GF-D8 (cell line): ENCODE measurements around the gene SKIC8.

Source experiments
- DNase-seq: peaks from one replicate; lab custom pipeline; 2025; lab: John Stamatoyannopoulos, UW

The SKIC8 gene

GRCh38 chr15:78321786-78322185, 22.4 kb upstream of the SKIC8 start:
- no peak for DNase-seq

GRCh38 chr15:78321041-78321570, 21.7 kb upstream of the SKIC8 start:
- DNase-seq, result no peak

GRCh38 chr15:78320183-78320582, 20.8 kb upstream of the SKIC8 start:
- no peak for DNase-seq

GRCh38 chr15:78319588-78319987, 20.2 kb upstream of the SKIC8 start:
- DNase-seq, result no peak

- DNase-seq, result no peak
These were observed 17.9 kb upstream of the SKIC8 start for GRCh38 chr15:78317145-78317836.

DNA sequence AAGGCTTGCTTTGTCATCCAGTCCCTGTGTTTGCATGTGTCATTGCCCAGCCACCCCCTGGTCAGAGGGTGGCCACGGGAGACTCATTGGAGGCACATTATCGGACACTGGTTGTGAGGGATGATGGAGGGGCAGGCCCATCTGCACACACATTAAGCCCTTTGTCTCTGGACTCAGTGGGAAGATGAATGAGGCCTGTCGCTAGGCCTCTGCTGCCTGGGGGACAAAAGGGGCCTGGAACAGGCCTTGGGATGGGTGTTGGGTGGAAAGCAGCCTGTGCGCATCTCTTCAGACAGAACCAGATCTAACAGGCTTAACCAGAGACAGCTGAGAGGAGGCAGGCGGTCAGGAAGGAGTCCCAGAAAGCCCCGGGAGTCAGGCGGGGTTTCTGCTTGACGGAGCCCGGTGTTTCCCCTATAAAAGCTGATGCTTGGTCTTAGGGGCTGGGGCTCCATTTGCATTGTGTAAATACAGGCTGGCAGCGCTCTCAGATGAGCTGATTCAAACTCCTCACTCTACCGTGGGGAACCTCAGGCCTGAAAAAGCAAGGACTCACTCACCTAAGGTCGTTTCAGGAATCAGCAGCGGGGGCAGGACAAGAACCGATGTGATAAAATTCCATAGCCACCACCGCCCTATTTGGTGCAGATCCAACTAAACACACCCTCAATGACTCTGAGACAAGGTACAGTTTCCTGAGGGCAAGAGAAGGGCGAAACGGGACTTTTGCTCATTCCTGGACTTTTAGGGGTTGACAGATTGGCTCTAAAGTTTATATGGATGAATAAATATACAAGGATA, 17.1 kb upstream of the SKIC8 start:
- no peak for DNase-seq

- no peak for DNase-seq
These were observed 16.4 kb upstream of the SKIC8 start for GRCh38 chr15:78315686-78316282.

GRCh38 chr15:78314181-78314581, 14.8 kb upstream of the SKIC8 start:
- no peak for DNase-seq

DNA sequence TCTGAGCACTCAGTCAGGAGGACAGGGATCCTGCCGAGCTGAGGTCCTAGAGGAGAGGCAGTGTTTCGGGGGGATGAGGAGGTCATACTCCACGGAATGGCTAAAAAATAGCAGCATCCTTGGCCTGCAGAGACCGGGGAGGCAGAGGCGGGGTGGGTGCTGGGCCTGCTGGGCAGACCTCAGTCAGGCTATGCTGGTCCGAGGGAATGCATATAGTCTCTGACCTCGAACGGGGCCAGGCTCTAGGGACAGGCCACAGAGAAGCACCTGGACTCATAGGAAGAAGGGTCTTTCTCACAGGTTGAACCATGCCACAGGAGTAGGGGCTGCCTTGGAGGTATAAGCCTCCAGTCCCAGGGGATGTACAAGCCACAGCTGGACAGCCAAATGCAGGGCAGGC, 14.0 kb upstream of the SKIC8 start:
- DNase-seq, result no peak

GRCh38 chr15:78312957-78313356, 13.5 kb upstream of the SKIC8 start:
- no peak for DNase-seq

DNA sequence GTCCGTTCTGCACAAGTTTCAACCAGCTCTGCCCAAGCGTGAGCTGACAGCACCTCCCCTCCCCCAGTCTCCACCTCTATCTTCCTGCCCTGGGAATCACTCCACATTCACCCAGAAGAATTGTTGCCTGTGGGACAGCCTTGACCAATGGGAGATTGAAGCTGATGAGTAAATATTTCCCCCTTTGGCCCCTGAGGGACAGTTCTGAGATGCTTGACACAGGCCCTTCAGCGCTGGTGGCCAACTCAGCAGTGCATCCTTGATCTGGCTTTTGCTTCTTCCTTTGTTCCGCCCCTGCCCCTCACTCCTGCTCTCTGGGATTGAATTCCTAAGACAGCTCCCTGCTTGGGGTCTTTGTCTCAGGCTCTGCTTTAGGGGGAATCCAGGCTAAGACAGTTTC, 13.1 kb upstream of the SKIC8 start:
- no peak for DNase-seq

- DNase-seq, result no peak
These were observed 11.9 kb upstream of the SKIC8 start for GRCh38 chr15:78311292-78311691.

DNA sequence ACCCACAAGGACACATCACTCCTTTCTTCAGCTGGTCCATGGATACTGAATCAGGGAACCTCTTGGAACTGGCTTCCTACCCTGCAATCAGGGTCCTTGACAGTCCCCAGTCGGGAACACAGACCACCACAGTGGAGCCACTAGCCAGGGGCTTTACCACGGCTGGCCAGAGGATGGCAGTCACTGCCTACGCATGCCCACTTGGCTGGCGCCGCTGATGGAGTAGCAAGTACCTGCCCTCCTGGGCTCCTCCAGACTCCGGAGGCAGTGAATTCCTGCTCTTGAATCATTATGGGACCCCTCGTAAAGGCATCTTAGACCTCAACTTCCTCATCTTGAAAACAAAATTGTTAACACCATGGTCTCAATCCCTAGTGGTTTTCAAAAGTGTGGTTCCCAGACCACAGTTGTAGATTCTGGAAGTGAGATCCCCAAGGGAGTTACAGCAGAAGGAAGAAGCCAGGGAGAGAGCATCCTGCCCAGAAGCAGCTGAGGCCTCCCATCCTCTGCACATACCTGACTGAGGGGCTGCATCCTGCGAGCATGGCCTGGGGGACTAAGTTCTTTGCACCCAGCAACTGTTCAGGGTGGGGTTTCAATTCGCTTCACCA, 9.1 kb upstream of the SKIC8 start:
- DNase-seq, result no peak

DNA sequence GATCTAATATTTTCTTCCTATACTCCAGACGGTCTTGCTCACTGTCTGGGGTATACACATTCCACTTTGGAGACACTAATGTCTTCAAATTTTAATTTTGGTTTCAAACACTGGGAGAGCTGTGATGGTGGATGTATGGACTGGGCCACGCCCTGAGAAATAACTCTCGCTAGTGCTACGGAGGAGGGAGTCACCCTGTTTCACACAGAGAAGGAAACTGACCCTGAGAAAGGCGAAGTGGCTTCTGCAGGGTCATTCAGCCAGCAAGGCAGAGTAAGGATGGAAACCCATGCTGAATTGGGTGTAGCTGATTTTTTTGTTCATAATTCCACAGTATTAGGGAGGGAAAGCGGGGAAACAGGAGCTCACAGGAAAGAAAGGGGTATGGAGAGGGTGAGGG, 8.6 kb upstream of the SKIC8 start:
- DNase-seq, result no peak

DNA sequence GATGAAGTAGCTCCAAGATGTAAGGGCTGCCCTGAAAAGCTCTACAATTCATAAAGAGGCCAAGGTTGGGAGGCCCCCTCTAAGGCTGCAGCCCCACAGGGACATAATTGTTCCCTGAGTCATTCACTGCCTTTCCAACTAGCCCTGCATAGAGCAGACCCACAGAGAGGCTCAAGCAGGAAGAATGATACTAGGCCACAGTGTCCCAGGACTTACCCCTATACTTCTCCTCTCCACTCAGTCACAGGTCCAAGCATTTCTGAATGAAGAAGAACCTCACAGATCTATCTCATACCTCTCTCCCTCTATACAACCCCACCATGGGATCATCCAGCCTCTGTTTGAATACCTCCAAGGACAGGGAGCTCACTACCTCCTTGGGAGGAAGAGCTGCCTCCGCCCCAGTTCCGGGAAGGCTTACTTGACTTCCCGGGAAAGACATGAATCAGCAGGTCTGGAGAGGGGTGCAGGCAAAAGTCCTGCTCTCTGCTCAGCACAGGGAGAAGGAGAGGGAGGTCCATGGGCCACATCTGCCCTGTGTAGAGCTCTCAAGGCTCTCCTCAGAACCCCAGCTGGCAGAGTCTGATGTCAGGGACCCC, 6.9 kb upstream of the SKIC8 start:
- DNase-seq, result no peak

DNA sequence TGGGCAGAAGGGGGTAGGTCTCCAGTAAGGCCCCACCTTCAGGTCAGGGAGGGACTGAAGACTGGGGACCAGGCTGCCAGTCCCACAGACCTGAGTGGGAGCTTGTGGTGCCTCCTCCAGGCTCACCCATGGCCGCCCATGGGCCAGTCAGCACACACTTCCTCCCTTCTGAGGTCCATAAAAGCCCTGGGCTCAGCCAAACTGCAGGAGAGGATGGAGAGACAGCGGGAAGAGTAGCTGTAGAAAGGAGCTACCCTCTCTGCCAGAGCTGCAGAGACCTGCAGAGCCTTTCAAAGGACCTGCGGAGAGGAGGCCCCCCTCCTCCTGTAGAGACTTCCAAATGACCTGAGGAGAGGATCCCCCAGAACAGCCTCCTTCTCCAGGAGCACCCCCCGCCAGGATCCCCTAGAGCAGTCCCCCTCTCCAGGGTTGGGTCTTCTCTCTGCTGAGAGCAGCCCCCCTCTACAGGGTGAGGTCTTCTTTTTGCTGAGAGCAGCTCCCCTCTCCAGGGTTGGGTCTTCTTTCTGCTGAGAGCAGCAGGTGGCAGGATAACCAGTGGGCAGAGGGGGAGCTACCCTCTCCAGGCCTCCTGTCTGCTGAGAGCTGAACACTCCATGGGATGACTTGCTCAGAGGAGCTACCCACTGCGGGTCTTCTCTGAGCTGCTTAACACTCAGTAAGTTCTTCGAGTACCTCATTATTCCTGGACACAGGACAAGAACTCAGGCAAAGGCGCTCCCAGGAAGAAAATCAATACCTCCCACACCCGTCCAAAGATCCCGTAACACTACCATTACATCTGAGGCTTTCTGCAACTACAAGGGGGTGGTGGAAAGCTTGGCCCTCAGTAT, 5.0 kb upstream of the SKIC8 start:
- no peak for DNase-seq

DNA sequence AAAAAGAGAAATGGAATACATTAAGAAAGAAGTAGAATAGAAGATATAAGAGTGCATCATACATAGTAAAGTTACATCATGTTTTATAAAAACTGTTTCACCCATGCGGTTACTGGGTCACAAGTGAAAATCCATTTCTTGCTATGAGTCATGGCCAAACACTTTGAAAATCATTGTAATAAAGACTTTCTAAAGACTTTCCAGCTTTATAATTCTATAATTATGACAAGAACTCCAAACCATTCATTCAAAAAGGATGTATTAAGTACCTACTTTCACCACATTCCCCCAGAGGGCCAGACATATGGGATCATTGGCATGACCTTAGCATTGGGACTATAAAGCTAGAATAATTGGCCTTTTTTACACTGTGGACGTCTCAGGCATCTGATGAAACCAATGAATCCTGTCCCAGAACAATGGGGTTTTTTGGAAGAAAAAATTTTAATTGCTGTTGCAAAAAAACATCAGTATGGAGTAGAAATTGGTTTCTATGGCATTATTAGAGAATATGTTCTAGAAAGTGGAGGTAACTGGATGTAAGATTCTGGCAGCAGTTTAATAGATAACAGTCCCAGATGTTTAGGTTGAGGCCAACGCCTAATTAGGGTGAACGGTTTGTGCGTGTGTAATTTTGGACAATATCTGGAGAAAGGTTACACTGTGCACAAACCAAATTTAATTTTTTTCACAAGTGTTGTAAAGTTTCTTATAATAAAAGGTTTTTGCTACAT, 3.3 kb upstream of the SKIC8 start:
- no peak for DNase-seq

GRCh38 chr15:78301828-78302227, 2.4 kb upstream of the SKIC8 start:
- peak; percentile 69 for DNase-seq

- no peak for DNase-seq
These were observed 1.9 kb upstream of the SKIC8 start for GRCh38 chr15:78301326-78301725.

DNA sequence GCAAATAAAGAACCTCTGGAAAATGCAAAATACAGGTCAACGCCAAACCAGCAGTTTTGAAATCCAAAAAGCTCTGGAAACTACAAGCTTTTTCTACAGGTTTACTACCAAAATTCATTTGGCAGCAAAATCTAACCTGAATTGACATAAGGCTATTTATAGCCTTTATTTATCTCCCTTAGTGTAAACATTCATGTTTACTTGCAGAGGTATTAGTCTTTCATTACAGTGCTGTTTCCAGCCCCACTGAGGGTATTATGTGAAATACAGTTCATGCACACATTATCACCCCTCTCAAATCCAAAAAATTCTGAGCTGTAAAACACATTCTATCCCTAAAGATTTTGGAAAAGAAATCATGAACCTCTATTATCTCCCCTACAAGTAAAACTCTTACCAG, 7.2 kb downstream of the SKIC8 start:
- DNase-seq, result no peak

- no peak for DNase-seq
These were observed 7.7 kb downstream of the SKIC8 start for GRCh38 chr15:78291698-78292097.
